Measurements from ENCODE around the gene ABR.
A peak's percentile ranks its signal among the peaks of the same experiment; 100 is the strongest.

Gene ABR

GRCh38 chr17:1179818-1180742 is at the start of gene ABR:
Gene ABR, minus strand, starts transcription at chr17:1179981. Its CDS starts 254 bp downstream, at chr17:1179727.
- DNase-seq (ENCODE audit: low read depth, low spot score) = peak; percentile 25

GRCh38 chr17:1229349-1229899 is 49.6 kb upstream of the ABR start:
- DNase-seq (ENCODE audit: low read depth, low spot score) = no peak

DNA sequence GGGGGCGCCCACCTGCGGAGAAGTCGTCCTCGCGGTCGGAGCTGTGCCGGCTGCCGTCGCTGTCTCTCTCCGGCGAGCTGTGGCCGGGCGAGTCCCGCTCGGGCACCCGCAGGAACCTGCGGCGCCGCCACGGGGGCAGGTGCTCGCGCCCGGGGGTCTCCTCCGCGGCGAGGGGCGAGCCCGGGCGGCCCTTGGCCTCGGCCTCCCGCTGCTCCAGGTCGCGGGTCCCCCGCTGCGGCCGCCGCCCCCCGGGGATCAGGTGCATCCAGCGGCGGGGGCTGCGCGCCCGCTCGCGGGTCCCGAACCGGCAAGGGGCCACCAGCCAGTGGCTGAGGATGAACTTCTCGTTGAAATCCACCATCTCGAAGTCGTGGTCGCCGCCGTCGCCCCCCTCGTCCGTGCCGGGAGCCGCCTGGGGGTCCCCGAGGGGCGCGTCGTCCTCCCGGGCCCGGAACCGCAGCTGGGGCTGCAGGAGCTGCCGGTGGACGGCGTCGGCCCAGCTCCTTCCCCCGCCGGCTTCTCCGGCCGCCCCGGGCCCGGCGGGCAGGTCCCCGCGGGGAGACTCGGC is 49.1 kb upstream of the ABR start:
- DNase-seq (ENCODE audit: low read depth, low spot score) = no peak

DNA sequence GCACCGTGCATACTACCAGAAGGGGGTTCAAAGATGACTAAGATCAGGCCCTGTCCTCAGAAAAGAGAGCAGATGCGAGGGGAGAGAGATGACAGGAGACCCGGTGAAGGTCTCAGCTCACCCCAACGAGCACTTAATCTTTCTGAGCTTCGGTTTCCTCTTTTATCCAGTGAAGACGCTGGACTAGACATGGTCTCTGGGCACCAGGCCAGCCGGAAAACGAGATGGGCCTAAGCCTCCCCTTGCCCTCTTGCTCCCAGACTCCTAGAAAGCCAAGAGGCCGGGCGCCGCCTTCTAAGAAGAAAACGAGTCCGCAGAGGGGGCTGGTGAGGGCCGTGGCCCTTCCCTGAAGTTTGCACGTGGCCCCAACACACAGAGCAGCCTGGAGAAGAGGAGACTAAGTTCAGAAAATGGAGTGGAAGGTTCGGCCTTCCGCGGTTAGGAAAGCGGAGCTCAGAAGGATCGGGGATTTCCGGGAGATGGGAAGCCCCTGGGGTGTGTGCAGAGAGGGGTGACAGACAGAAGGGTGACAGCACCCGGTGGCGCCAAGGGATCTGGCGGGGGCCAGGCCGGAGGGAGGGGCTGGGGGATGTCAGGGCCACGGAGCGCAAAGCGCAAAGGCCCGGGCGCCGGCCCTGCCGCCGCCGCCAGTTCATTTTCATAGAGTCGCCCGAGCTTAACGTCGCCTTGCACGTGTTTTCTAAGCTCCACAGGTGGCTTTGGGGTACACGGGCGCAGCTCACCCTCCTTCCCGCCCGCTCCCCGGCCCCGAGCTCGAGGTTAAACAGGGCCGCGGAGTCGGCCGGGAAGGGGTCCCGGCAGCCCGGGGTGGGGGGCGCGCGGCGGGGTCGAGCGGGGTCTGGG is 48.4 kb upstream of the ABR start:
- no peak for DNase-seq (ENCODE audit: low read depth, low spot score)

- no peak for DNase-seq (ENCODE audit: low read depth, low spot score)
Observed at GRCh38 chr17:1227365-1227764, 47.6 kb upstream of the ABR start.

DNA sequence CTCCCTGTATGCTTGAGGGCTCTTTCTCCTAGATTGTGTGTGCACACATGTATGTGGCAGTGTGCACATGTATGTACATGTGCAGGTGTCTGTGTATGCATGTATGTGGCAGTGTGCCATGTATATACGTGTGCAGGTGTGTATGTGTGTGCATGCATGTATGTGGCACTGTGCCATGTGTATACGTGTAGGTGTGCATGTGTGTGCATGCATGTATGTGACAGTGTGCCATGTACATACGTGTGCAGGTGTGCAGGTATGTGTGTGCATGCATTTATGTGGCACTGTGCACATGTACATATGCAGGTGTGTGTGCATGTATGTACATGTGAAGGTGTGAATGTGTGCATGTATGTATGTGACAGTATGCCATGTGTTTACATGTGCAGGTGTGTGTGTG is 46.5 kb upstream of the ABR start:
- no peak for DNase-seq (ENCODE audit: low read depth, low spot score)

DNA sequence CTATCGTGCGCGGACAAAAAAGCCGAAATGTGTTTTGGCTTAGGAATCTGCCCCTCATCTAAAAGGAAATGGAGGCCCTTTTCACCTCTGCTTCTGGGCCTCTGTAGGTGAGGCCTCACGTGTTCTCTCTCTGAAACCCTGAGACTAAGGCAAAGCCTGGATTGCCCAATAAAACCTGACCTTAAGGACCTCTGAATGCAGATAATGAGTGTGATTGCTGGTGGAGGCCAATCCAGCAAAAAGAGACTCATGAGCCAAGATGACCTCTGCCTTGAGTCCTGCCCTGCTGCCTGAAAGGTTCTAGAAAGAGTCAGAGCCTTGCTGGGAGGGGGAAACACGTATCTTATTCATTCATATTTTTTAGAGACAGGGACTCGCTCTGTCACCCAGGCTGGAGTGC is 44.5 kb upstream of the ABR start:
- DNase-seq (ENCODE audit: low read depth, low spot score) = peak; percentile 61

- DNase-seq (ENCODE audit: low read depth, low spot score) = no peak
Observed at GRCh38 chr17:1223662-1224061, 43.9 kb upstream of the ABR start.

DNA sequence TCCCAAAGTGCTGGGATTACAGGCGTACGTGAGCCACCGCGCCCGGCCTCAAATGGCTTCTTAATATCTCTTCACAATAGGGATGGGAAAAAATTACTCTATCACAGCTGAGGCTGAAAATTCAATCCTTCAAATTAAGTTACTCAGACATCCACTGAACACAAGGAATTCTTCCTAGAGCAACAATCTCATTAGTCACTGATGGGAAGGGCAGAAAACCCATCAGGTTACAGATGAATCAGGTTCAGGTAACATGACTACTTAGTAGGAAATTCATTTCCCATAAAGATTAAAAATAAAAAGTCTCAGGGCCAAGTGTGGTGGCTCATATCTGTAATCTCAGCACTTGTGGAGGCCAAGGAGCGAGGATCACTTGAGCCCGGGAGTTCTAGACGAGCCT is 42.5 kb upstream of the ABR start:
- DNase-seq (ENCODE audit: low read depth, low spot score) = no peak

- no peak for DNase-seq (ENCODE audit: low read depth, low spot score)
Observed at GRCh38 chr17:1221209-1221608, 41.4 kb upstream of the ABR start.

GRCh38 chr17:1220346-1220745 is 40.6 kb upstream of the ABR start:
- no peak for DNase-seq (ENCODE audit: low read depth, low spot score)

DNA sequence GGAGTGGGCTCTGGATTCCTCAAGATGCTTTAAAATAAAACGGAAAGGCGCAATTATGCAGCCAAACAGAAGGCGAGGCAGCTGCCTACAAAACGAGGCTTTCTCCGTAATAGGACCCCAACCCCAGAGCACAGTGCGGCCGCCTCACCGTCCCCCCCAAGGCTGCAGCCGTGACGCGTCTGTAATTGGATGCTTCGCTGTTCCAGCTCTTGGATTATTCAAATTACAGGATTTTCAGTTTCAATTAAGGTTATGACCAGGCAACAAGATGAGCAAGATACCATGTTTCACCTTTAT is 37.3 kb upstream of the ABR start:
- no peak for DNase-seq (ENCODE audit: low read depth, low spot score)

DNA sequence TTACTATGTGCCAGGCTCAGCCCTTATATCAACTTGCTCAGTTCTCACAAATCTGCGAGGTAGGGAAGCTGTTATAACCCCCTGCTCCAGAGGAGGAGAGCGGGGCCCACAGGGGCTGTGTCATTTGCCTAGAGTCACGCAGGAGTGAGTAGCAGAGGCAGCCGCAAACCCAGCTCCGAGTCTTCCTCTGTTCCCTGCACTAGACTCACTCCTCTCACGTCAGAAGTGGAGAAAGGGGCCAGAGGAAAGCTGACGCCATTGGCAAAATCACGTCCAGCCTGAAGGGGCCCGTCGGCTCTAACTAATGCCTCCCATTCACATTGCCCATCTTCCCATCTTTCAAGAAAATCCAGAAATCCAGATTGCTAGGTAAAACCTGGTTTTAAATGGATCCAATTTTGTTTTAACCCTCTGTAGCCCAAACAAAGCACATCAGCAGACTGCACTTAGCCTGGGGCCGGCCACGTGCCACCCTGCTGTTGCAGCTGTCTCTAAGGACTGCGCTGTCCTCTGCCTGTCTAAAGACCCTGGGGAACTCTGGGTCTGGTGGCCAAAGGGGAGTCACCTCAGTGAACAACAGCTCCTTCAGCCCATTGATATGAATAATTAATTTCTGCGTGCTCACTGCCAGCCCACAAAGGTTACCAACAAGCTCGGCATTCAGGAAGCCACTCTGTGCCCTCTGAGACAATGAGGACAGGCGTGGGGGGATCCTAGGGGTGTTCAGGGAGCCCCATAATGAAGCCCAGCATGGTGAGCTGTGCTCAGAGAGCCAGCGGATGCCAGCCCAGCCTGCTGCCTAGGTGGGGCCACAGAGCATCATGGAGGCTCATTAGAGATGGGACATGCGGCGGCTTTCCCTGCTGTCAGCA is 36.7 kb upstream of the ABR start:
- DNase-seq (ENCODE audit: low read depth, low spot score) = no peak

GRCh38 chr17:1212946-1213345 is 33.2 kb upstream of the ABR start:
- no peak for DNase-seq (ENCODE audit: low read depth, low spot score)

- no peak for DNase-seq (ENCODE audit: low read depth, low spot score)
Observed at GRCh38 chr17:1211287-1211686, 31.5 kb upstream of the ABR start.

- DNase-seq (ENCODE audit: low read depth, low spot score) = no peak
Observed at GRCh38 chr17:1208966-1209365, 29.2 kb upstream of the ABR start.

DNA sequence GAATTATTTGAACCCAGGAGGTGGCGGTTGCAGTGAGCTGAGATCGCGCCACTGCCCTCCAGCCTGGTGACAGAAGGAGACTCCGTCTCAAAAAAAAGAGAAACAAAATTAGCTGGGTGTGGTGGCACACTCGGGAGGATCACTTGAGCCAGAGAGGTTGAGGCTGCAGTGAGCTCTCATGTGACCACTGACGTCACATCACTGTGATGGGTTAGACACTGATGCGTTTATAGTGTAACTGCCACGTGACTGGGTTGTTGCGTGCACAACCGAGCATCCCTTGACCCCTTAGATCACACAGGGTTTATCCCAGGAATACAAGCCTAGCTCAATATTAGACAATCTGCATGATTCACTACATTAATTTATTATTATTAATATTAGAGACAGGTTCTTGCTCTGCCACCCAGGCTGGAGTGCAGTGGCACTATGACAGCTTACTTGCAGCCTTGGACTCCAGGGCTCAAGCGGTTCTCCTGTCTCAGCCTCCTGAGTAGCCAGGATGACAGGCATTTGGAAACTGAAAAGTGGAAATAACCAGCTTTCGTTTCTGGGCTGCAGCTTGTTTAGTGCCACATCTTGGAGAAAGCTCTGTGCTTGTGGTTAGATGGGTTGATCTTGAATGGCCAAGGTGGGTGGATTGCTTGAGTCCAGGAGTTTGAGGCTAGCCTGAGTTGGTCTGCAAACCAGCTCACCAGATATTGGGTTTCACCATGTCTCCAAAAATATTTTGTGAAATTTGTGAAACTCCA is 26.4 kb upstream of the ABR start:
- DNase-seq (ENCODE audit: low read depth, low spot score) = no peak

GRCh38 chr17:1203967-1204291 is 24.1 kb upstream of the ABR start:
- no peak for DNase-seq (ENCODE audit: low read depth, low spot score)

- DNase-seq (ENCODE audit: low read depth, low spot score) = peak; percentile 81
Observed at GRCh38 chr17:1203111-1203966, 23.6 kb upstream of the ABR start.

- DNase-seq (ENCODE audit: low read depth, low spot score) = no peak
Observed at GRCh38 chr17:1202291-1202690, 22.5 kb upstream of the ABR start.
